SK-N-DZ (cell line): ENCODE data around the gene CDS2. TPM values are rescaled to one million over a fixed set of nuclear protein-coding genes. Genes with fewer than 3 reads are reported as not detected.
"Not testable (repeated sequence)": the region's sequence is repeated elsewhere in the genome, so short reads cannot be mapped to it uniquely, and the experiment has no call there.

Experiments used
- DNase-seq: peaks from one replicate; pipeline ENCODE4 v3.0.0-alpha.2; 2015; ENCODE audit warnings: low spot score
- polyA plus RNA-seq, 2 experiments: library from polyadenylated mRNA; depleted of rRNA; stranded (reverse); fragments of >200 nt; gene quantifications; 2 replicates each; pipeline ENCODE4 v1.2.3, GENCODE V29; 2014

The CDS2 gene
- polyA plus RNA-seq (2014; cell fraction: cytosol; rRNA removed), result 28.5 and 28.7 TPM in 2 replicates
- 30.6 and 32.0 TPM in 2 replicates for polyA plus RNA-seq (2014; cell fraction: nucleus; rRNA removed)

DNA sequence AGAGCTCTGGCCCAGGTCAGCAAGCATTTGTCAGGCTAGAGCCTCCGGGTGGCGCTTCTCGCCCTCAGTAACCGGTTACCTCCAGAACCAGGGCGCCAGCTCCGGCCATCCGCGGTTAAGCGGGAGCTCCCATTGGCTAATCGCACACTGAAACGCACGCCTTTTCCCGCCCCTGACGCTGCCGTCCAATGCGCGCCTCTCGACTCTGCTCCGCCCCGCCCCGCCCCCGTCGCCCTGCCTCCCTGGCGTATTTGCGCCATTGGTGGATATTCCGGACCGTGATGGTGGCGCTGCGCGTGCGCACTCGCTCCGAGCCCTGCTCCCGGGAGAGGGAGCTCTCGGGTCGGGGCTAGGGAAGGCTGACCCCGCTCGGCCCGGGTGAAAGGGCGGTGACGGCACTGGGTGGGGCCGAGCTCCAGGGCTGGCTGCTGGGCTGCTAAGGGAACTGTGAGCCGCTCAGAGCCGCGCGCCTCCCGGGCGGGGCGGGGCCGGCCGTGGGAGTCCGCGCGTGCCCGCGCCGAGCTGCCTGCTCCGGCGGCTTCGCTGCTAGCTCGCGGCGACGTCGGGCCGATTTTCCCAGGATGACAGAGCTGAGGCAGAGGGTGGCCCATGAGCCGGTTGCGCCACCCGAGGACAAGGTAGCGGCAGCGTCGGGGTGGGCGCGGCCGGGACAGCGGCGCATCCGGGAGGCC, at the start of gene CDS2:
TSS of gene CDS2 (plus strand) at position 497 of the 692 bp plus-strand sequence. CDS start at position 582, 85 bp downstream.
- peak; percentile 98 for DNase-seq

DNA sequence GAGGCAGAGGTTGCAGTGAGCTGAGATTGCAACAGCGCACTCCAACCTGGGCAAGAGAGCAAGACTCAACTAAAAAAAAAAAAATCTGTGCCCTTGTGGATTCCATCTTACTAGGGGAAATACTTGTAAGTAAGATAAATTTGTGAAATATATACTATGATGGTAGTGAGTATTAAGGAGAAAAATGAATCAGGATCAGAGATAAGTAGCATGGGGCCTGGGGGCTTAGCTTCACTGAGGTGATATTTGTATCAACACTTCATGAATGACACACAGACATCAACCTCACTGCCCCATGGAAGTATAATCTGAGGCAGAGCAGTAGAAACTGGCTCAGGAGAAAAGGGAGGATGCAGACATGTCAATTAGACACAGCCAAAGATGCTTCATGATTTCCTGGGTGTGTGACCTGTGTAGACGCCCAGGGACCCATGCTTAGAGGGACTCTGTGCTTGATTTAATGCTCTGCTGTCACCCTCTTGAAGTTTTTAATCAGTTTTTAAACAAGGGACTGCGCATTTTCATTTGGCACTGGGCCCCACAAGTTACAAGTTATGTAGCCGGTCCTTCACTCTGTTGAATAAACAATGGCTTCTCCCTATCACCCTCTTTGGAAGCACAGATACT, 48.9 kb upstream of the CDS2 start:
- DNase-seq, result no peak

DNA sequence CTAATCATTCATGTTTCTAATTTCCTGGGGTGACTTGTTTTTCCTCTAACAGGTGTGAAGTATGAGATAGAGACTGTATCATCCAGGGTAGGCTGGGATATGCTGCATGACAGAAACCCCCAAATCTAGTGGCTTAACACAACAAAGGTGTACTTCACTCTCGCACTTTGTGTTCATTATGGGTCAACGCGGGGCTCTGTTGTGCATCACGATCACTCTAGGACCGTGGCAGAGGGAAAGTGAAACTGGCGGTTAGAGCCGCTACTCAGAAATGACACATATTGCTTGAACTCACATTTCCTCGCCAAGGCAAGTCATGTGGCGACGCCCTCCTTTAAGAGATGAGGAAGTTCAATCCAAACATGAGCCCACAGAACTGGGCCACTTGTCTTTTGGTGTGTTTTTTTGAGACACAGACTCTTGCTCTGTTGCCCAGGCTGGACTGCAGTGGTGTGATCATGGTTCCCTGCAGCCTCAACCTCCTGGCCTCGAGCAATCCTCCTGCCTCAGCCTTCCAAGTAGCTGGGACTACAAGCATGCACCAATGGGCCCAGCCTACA, 48.3 kb upstream of the CDS2 start:
- no peak for DNase-seq

DNA sequence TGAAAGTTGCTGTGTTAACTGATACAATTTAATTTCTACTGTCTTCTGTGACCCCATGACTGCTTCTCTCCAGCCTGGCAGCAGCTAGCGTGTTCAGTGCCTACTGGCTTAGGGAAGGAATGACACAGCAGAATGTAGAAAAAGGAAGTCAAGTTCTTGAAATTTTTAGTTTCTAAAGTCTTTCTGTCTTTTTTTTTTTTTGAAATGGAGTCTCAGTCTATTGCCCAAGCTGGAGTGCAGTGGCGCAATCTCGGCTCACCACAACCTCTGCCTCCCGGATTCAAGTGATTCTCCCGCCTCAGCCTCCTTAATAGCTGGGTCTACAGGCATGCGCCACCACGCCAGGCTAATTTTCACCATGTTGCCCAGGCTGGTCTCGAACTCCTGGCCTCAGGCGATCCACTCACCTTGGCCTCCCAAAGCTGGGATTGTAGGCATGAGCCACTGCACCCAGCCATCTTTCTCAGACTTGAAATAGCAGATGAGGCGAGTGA, 46.4 kb upstream of the CDS2 start:
- no peak for DNase-seq

DNA sequence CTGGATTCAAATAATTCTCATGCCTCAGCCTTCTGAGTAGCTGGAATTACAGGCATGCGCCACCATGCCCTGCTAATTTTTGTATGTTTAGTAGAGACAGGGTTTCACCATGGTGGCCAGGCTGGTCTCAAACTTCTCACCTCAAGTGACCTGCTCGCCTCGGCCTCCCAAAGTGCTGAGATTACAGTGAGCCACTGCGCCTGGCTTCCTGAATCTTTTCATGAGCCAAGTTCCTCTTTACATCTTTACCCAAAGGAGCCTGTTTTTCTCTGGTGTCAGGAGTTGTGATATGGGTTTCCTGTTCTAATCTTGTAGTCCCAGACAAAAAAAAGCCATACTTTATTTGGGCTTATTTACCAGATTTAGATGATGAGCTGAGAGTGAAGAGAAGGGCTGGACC, 41.4 kb upstream of the CDS2 start:
- DNase-seq, result no peak

DNA sequence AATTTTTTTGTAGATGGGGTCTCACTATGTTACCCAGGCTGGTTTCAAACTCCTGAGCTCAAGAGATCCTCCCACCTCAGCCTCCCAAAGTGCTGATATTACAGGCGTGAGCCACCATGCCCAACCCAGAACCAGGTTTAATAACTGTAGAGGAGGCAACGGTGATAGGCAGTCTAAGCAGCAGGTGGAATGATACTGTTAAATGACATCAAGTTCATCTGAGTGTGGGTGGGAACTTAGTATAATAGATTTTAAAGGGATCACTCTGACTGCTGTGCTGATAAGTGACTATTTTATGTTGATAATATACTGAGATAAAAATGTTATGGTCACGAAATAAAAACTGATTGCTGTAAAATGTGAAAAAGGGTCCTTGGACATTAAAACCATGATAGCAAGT, 38.1 kb upstream of the CDS2 start:
- DNase-seq, result no peak

DNA sequence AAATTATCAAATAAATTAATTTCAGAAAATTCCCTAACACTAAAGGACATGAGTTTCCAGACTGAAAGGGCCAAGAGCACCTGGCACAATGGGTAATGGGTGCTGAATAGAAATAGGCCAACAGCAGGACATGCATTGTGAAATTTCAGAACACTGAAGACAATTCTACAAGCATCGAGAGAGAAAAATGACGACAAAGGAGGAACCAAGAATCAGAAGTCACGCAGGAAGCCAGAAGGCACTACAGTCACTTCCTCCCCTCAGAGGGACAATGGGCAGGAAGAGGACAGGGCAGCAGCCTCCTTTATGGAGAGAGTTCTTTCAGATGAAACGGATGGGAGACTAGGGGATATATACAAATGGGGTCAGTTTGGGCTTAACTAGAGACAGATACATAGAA, 36.6 kb upstream of the CDS2 start:
- no peak for DNase-seq

DNA sequence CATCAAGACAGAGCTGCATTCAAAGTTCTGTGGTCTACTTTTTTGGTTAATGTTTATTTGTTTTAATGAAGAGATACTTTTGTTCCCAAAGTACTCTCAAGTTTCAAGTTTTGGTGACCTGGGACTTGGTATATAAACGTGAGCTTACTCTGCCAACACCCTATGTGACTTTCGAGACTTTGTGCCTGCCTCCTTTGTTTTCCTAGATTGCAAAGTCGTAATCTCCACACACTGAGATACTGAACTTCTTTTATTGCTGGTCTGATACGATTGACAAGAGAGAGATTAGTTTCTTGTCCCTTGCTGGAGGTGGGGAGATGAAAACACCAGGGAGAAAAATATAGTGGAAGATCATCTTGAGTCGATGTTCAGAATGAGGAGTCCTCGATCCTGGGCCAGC, 34.9 kb upstream of the CDS2 start:
- no peak for DNase-seq

DNA sequence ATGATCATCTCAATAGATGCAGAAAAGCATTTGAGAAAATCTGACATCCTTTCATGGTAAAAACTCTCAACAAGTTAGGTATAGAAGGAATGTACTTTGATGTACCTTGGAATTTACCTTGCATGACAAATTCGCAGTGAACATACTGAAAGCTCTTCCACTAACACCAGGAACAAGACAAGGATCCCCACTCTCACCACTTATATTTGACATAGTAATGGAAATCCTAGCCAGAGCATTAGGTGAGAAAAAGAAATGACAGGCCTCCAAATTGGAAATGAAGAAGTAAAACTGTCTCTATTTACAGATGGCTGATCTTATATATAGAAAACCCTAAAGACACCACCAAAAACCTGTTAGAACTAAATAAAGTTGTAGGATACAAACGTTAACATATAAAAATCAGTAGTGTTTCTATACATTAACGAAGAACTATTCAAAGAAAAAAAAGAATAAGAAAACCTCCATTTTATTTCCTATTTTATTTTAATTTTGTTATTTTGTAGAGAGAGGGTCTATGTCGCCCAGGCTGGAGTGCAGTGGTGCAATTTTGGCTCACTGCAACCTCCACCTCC, 34.0 kb upstream of the CDS2 start:
- no peak for DNase-seq

DNA sequence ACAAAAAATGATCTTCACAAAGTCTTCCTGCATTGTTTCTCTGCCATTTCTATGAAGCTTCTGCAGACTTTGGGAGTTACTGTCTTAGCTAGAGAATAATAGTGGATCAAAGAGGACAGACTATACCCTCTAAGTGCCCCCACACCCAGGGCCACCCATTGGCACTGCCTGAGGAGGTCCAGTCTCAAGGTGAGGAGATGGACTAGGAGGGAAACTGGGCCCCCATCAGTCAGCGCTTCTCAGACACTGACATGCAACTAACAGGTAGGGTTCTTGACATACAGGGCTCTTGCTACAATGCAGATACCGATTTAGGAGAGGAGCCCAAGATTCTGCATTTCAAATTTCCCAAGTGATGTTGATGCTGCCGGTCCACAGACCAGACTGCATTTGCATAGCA, 31.4 kb upstream of the CDS2 start:
- DNase-seq, result no peak

DNA sequence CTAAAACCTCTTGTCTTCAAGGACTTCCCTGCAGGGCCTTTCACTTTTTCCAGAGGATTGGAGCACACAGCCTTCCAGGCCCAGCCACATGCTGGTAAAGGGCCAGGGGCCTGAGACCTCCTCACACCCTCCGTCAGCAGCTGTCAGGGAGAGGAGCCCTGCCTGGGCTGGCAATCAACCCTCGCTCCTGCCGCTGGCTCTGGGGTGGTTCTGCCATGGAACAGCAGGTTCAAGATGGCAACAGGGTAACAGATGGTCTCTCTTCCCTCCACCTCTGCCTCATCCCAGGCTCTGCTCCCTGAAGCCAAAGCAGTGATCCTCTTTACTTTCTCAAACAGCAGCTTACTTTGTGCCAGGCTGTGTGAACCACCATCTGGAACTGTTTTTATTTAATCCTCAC, 30.9 kb upstream of the CDS2 start:
- no peak for DNase-seq

DNA sequence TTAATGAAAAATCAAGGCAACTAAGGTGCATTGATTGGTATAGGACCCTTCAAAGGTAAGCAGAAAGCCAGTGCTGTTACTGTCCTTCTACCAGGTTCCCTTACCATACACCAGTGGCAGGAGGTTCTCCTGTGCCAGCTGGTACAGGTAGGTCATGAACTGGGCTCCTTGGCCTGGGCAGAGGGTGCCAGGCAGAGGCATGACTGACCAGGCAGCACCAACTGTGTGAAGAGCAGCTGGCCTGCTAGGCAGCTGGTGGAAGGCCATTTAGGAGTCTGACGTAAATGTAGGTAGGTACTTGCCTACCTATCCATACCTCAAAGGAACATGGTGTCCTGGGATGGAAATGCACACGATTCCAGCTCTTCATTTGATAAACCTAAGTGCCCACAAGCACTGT, 30.3 kb upstream of the CDS2 start:
- no peak for DNase-seq

DNA sequence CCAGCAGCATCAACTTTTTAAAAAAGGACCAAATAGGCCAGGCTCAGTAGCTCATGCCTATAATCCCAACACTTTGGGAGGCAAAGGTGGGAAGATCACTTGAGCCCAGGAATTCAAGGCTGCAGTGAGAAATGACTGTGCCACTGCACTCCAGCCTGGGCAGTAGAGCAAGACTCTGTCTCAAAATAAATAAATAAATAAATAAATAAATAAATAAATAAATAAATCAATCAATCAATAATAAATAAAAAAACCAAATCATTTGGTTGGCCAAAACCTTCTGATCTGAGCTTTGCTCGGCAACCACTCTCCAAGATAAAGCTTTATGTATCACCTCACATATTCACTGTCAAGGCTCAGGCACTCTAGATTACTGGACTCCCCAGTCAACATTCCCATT, 27.8 kb upstream of the CDS2 start:
- not testable (repeated sequence) for DNase-seq

DNA sequence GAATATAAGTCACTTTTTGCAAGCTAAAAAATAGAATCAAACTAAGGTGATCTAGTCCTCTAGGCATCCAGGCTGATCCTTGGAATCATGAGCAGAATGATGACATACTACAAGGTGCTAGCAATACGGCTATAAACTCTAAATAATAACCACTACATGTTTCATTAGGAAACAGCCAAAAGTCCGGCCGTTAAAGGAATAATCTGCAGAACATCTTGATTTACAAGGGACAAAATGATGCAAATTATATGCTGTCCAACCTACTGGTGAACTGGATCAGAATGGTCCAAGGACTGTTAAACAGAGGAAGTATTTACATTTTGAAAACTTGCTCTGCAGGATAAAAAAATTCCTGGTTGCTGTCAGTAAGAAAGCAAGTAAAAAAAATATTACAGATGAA, 26.9 kb upstream of the CDS2 start:
- DNase-seq, result not testable (repeated sequence)

DNA sequence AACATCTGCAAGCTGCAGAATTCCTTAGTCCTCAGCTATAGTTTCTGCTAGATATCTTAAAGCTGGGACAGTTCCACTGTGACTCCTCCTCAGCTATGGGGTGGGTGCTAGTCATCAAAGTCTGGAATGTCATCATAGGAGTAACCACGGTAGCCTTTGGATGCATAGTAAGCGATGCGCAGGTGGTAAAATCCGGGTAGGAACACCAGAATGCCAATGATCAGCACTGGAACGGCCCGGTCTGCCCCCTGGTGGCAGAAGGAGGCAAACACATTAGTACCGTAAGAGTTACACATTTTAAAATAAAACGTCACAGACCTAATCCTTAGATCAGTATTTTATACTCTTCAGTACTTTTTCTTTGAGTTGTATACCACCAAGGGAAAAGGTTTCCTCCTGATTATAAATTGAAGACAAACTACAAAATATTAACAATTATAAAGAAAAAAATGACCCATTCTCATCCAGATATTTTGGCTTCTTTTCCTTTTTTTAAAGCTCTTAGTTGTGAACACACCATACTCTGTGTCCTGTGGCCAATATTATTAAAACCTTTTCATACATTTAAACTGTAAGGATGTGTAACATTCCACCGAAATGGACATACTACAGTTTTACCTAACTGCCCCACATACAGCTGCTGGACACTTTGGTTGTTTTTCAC, 26.0 kb upstream of the CDS2 start:
- DNase-seq, result peak; percentile 49

DNA sequence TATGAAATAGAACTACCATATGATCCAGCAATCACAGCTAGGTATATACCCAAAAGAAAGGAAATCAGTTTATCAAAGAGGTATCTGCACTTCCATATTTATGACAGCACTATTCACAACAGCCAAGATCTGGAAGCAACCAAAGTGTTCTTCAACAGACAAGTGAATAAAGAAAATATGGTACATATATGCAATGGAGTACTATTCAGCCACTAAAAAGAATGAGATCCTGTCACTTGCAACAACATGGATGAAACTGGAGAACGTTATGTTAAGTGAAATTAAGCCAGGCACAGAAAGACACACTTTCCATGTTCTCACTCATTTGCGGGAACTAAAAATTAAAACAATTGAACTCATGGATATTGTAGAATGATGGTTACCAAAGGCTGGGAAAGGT, 22.3 kb upstream of the CDS2 start:
- no peak for DNase-seq

DNA sequence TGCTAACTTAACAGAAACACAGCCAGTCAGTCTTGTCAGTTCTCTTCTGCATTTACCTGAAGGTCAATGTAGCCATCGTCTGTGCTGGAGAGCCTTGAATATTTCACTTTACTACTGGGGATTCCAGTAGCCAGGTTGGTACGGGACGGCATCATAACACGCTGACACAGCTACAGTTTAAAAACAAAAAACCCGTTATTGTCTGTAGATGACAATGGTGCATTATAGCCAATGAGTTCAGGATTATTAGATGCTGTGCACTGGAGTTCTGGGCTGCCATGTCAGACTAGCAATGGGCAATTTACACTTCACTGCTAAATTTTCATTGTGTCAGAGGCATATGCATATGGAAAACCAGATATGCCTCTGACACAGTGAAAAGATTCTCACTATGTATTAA, 17.5 kb upstream of the CDS2 start:
- DNase-seq, result no peak

DNA sequence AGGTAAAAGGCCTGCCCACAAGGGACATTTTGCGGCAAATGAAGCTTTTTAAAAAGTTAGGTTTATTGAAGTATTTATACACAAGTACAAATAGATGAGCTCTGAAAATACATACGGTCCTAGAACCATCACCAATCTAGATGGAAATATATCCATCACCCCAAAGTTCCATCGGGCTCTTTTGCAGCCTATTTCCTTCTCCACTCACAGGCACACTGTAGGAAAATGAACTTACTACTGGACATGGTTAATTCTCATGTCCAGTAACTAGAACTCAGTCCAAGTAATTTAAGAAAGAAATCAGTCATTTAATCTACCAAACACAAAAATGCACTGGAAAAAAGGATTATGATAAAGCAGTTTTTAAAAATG, 13.2 kb upstream of the CDS2 start:
- no peak for DNase-seq

DNA sequence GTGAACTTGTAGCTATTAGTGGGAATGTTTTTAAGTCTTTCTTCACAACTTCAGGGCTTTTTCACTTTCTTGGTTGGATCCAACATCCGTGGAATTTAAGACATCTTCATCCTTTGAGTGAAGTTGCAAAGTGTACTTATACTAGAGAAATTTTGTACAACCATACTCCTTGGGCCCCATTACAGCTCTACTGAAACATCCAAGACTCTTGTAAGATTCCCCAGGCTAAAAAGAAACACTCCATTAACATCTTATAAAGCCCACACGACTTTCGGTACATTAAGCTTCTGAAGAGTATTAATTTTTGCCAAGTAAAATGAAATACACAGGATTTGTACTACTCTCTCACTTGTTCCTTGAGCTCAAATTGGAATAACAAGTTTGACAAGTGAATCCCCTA, 12.4 kb upstream of the CDS2 start:
- DNase-seq, result no peak

DNA sequence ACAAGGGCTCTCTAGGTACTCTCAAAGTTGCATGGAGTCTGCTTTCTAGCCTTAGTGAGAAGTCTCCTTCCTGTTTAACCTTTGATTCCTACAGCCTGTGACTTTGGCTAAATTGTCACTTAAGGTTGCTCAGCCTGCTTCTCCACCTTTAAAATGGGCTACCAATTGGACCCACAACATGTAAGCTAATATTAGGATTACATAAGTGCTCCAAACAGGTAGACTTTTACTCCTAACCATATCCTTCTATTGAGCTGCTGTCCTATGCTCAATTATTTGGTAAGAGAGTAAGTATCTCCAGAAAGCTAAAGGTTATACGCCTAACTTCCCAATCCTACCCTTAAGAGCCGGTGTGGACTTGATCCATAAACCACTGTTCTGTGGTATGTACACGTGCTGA, 9.9 kb upstream of the CDS2 start:
- no peak for DNase-seq

DNA sequence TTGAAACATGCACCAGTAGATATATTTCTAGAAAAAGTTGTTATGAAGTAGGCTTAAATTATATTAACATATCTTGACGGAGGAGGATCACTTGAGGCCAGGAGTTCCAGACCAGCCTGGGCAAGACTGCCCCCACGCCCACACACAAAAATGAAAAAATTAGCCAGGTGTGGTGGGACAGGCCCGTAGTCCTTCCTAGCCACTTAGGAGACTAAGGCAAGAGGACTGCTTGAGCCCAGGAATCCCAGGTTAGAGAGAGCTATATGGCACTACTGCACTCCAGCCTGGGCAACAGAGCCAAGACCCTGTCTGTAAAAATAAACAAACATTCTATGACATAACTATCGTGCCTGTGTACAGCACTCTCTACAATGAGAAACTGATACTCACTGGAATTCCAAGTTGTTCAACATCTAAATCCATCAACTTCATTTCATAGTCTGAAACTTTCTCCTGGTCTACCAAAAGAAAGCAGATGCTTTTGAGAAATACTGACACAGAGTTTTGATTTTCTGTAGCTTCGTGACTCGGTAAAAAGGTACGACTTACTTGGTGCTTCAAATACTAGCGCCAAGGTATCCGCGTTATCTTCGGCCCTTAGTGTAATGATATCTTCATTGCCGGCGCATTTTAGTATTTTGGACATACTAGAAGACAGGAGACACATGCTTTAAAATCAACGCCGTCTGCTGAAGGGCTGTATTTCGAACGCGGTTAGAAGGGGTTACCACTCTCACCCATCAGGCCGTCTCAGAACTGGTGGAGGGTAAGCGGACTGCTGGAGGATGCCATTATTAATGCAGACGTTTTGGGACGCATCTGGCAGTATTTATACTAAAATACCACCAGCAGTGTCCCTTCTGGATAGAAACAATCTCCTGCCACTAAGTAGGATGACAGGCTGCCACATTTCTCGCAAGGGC, 8.3 kb upstream of the CDS2 start:
- no peak for DNase-seq
